Stimulated activated CD4-positive, alpha-beta T cell treated with anti-CD3 and anti-CD28 coated beads, Interleukin-1b, Interleukin-23, amount 100 ng/mL, for 24 hours (primary cell): Measurements from ENCODE around the gene RGL3.
"Not testable (repeated sequence)": the region's sequence is repeated elsewhere in the genome, so short reads cannot be mapped to it uniquely, and the experiment has no call there.

Experiments
- DNase-seq, 4 experiments: peaks; one replicate each; pipeline ENCODE4 v3.0.0-alpha.2; 2020; ENCODE audit warnings: low read depth in 4 of 4, low spot score in 1 of 4

RGL3 gene

GRCh38 chr19:11448923-11449554 is 29.9 kb upstream of the RGL3 start:
- DNase-seq = no peak

DNA sequence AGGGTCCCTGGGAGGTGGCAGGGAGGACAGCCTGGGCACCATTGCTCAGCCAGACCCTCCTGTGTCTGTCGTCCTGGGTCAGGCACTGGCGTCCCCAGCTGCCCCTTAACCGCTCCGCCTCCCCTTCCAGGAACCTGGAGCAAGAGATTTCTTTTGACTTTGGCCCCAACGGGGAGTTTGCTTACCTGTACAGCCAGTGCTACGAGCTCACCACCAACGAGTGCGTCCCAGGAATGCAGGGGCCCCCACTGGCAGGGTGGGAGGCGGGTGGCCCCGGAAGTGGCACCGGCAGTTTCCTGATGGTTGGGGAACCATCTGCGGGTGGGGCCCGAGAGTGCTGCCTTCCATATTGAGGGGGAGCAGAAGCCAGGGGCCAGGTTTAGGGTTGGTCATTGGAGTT is 29.3 kb upstream of the RGL3 start:
- no peak for DNase-seq

DNA sequence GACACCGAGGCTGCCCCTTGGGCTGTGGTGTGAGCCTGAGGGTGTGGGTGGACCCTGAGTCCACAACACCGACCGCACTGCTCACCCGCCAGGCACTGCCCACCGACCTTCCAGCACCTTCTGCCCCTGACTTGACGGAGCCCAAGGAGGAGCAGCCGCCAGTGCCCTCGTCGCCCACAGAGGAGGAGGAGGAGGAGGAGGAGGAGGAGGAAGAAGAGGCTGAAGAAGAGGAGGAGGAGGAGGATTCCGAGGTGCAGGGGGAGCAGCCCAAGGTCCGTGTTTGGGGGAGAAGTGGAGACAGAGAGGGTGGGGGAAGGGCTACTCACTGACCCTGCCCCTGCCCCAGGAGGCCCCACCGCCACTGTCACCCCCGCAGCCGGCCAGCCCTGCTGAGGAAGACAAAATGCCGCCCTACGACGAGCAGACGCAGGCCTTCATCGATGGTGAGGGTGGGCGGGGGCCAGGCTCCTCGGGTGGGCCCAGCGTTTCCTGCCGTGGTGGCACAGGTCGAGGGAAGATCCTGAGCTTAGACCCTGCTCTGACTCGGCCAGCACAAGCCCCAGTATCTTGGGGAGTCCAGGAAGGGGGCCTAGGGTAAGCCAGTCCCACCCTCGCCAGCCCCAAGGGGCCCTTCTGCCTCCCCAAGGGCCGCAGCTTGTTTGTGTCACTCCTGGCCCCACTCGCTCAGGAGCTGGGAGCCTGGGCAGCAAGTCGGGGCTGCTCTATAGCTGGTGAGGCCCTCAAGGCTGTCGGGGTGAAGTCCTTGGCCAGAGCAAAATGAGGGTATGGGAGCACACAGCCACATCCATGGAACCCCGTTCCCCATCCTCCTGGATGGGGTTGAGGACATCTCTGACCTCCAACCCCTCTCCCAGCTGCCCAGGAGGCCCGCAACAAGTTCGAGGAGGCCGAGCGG is 28.5 kb upstream of the RGL3 start:
- no peak for DNase-seq

DNA sequence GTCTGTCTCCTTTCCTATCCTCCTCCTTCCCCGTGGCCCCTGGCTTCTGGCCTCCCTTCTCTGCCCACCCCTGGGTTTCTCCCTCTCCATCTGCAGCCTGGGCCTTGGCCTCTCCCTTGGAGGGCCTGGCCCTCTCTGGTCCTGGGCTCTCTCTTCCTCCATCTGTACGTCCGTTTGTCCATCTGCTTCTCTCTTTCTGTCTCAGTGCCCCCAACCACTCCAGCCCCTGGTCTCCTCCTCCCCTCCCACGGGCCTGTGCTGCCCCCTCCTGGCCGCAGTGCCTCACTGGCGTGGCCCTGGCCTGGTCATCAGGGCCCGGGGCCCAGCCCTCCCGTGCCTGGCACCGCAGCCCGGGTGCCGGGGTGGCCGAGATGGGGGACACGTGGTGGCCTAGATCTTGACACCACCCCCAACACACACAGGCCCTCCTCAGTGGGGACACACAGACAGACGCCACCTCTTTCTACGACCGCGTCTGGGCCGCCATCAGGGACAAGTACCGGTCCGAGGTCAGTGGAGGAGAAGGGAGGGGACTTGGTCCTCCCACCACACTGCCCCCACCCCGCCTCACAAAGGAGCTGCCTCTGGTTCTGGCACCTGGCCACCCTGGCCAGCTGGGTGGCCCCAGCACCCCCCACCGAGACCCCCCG is 27.7 kb upstream of the RGL3 start:
- DNase-seq = no peak

- DNase-seq = no peak
These were observed 27.1 kb upstream of the RGL3 start for GRCh38 chr19:11446271-11446651.

DNA sequence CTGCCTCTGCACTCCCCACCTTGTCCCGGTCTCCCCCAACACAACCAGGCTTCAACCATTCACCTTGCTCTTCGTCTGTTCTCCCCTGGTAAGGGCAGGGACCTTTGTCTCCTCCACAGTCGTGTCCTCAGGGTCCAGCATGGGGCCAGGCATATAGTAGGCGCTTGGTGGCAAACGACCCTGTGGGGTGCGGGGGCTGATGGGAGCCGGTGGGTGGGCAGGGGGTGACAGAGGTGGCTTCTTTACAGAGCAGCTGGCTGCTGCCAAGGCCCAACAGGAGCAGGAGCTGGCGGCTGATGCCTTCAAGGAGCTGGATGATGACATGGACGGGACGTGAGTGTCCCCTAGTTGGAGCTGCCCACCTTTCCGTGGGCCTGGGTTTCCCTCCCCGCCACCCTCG is 26.0 kb upstream of the RGL3 start:
- no peak for DNase-seq

DNA sequence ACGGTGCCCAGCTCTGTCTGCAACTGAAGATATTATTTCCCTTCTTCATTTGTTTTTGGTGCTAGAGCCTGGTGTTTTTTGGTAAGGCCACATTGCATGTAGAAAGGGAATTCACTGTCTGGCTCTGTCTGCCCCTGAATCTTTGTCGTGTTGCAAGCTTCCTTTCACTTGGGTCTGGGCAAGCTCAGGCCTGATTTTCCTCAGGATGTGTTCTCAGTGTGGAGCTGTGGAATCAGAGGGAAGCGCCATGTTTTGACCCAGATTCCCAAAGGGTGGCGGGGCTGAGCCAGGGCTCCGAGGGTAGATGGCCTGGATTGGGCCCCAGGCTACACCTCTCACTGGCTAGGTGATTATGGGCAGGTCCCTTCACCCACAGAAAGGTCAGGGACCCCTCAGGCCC is 24.9 kb upstream of the RGL3 start:
- no peak for DNase-seq

- DNase-seq = no peak
These were observed 18.8 kb upstream of the RGL3 start for GRCh38 chr19:11437955-11438354.

DNA sequence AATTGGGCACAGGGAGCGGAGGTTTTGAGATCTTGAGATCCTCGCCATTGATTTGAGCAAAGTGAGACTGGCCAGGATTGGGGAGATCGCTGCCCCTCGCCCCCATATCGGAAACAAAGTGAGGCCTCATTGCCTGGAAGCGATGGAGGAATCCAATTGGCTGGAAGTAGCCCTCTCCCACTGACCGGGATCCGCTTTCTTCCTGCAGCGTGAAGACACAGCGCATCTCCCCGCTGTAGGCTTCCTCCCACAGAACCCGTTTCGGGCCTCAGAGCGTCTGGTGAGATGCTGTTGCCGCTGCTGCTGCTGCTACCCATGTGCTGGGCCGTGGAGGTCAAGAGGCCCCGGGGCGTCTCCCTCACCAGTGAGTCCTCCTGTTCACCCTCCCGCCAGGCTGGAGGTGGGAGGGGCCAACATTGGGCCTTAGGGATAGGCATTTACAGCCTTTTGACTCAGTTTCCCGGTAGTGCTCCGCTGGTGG is 16.8 kb upstream of the RGL3 start:
- no peak for DNase-seq

DNA sequence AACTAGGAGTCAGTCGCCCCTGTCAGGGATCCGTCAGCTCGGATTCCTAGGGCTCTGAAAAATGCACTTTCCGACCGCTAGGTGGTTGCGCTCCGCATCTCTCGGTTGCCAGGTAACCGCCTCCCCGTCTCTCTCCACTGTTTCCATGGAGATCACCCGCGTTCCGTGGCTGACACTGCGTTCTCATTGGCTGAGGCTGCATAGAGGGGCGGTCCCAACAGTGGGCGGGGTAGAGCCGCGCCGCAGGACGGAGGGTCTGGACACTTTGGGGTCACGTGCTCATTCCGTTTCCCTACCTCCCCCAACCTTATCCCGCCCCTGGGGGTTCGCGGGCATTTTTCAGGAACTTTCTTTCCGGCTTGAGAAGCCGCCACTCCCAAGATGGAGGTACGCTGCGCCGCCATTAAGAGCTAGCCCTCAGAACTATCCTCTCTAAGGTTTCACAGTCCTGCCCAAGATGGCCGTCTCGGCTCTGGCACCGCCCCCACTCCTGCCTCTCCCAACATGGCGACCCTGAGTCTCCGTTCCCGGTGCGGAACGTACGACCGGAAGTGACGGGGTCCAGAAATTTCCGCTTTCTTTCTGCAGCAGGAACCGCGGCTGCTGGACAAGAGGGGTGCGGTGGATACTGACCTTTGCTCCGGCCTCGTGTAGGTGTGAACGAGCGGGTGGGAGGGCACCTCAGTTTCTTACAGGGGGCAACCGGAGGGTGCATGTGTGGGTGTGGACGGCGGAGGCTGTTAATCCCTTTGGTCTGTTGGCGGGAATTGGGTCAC is 16.1 kb upstream of the RGL3 start, which contains the start of the genes ODAD3 and PRKCSH:
Gene ODAD3 (minus strand): TSS at position 65 of the 776 bp plus-strand sequence. CDS start 105 bp downstream, outside the sequence.
Gene PRKCSH (plus strand): TSS at position 579 of the 776 bp plus-strand sequence. CDS start 483 bp downstream, outside the sequence.
- DNase-seq = peak; percentile 91 to 100 (median 98)

DNA sequence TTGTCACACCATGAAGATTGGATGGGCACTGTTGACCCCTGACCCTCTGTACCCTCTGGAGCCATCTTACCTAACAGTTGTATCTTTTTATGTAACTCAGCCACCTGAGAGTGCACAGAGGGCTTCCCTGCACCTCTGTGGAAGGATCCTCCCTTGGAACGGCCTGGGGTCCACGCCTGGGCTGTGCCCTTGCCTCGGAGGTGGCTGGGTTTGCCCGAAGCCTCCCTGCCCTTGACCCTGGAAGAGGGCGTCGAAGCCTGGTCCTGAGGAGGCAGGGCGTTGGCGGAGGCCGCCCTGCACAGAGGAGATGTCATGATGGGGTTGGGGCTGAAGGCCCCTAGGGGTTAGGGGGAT is 15.6 kb upstream of the RGL3 start:
- DNase-seq = no peak

- DNase-seq = not testable (repeated sequence)
These were observed 14.4 kb upstream of the RGL3 start for GRCh38 chr19:11433526-11433925.

DNA sequence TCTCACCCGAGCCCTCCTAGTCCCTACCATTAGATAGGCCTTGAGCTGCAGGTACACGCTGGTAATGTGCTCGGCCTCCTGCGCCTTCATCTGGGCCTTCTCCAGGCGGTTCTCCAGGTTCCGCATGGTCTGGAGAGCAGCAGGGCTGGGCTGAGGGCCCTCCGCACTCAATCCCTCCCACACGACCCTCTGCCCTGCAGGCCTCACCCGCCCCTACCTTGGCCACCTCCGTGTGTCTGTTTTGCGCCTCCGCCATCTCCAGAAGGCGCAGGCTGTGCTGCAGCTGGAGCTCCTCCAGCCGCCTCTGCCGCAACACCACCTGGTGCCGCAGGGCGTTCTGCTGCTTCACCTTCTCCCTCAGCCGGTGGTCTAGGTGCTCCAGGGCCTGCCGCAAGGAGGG is 7.5 kb upstream of the RGL3 start:
- DNase-seq = no peak

- no peak for DNase-seq
These were observed 6.8 kb upstream of the RGL3 start for GRCh38 chr19:11425719-11426457.

- DNase-seq = no peak
These were observed 4.7 kb upstream of the RGL3 start for GRCh38 chr19:11423791-11424181.

GRCh38 chr19:11423164-11423790 is 4.2 kb upstream of the RGL3 start:
- DNase-seq = no peak

GRCh38 chr19:11422163-11423065 is 3.3 kb upstream of the RGL3 start:
- peak in 1 of 4 experiments; percentile 70 for DNase-seq

DNA sequence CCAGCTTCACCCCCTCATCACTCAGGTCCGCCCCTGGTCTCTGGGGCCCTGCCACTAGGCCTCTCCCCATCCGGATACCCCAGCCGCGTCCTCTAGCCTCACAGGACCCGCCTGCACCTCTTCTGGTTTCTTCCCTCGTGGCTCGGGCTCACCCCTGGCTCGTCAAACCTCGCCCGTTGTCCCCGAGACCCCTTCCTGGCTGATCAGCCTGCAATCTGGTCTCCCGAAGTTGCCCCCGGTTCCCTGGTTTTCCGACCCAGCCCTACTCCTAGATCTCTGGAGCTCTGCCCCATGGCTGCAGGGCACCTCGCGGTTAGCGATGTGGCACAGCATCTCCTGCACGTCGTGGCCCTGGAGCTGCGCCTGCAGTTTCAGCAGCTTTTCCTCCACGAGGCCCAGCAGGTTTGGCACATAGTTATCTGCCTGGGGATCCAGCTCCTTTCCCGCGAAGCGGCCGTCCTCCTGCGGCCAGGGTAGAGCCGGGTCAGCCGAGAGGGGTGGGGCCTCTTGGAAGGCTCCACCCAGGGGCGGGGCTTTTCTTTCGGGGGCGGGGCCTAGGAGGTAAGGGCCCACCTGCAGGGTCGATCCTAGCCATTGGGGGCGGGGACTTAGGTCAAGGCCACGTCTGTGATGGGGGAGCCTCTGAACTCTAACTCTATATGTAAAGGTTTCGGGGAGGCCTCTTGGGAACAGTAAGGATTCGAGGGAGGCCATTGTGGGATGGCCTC is 2.4 kb upstream of the RGL3 start:
- DNase-seq = no peak
